BJ (cell line): Measurements from ENCODE around the gene SETD3. TPM values are rescaled to one million over a fixed set of nuclear protein-coding genes. Genes with fewer than 3 reads are reported as not detected.
A peak's percentile ranks its signal among the peaks of the same experiment; 100 is the strongest.

Experiments
- CTCF ChIA-PET: fragments of 350-600 bp; formaldehyde crosslinking; extraction: SDS; loops from one replicate; lab custom pipeline; 2021; ENCODE audit warnings: antibody characterized with exemption, inconsistent platforms; lab: Yijun Ruan, JAX
- POLR2A ChIA-PET: fragments of 300-600 bp; sonication (Branson Sonifier 250); formaldehyde crosslinking; extraction: SDS; loops from one replicate; lab custom pipeline; 2021; ENCODE audit warnings: antibody characterized with exemption; lab: Charles Lee
- DNase-seq: peaks from one replicate; pipeline ENCODE4 v3.0.0-alpha.2; 2011; ENCODE audit warnings: low read depth
- H3K27me3 ChIP-seq: 2 replicates; pipeline ENCODE4 v1.6.0; 2011; ENCODE audit warnings: low read length; ENCODE audit not compliant: control insufficient read depth, insufficient read depth
- H3K36me3 ChIP-seq: 2 replicates; pipeline ENCODE4 v1.5.1; 2011; ENCODE audit warnings: low read length; ENCODE audit not compliant: control insufficient read depth, insufficient read depth
- H3K4me3 ChIP-seq: 2 replicates; pipeline ENCODE4 v1.5.1; 2011; ENCODE audit warnings: low read depth, mild to moderate bottlenecking, control low read depth, low read length
- CTCF ChIP-seq: IDR thresholded peaks from 2 replicates; pipeline ENCODE4 v1.5.1; 2011; ENCODE audit warnings: low read depth, mild to moderate bottlenecking, control low read depth, inconsistent platforms, low read length, moderate library complexity; ENCODE audit not compliant: insufficient read depth
- polyA plus RNA-seq: library from polyadenylated mRNA; depleted of rRNA; stranded (reverse); fragments of >200 nt; gene quantifications from 2 replicates; pipeline ENCODE4 v1.2.3, GENCODE V29; 2011

SETD3 gene
- polyA plus RNA-seq, 1 experiment: 20.2 TPM

GRCh38 chr14:99397698-99398097 lies 83.0 kb downstream of the SETD3 start:
- H3K4me3 ChIP-seq: no peak overlapping the region
- no peak for TF ChIP-seq CTCF
- ChIA-PET POLR2A (no interaction called here), CTCF (interaction anchor here (1.8 to 11.2 kb wide), 2 partner anchors 9 to 15 kb away, joined by 8 to 193 read pairs; no protein-coding TSS in a partner anchor)
- peaks cover 8% of the 10 kb centered on the region for H3K36me3 ChIP-seq
- no peaks in the 10 kb centered on the region for H3K27me3 ChIP-seq
- no peak for DNase-seq

- ChIA-PET CTCF (interaction anchor here (0.6 to 11.2 kb wide), 3 partner anchors 10 to 45 kb away, joined by 3 to 193 read pairs (median 3); no protein-coding TSS in a partner anchor), POLR2A (no interaction called here)
- no peak for DNase-seq
- Histone ChIP-seq H3K36me3 (peaks cover 8% of the 10 kb centered on the region), H3K27me3 (no peaks in the 10 kb centered on the region), H3K4me3 (no peak overlapping the region)
- no peak for TF ChIP-seq CTCF
Measured at GRCh38 chr14:99395909-99396530, 84.6 kb downstream of the SETD3 start.

- Histone ChIP-seq H3K27me3 (no peaks in the 10 kb centered on the region), H3K4me3 (no peak overlapping the region), H3K36me3 (peaks cover 8% of the 10 kb centered on the region)
- POLR2A ChIA-PET: no interaction called here
- CTCF ChIA-PET: interaction anchor here (11.2 kb wide), 1 partner anchor 18 kb away, joined by 193 read pairs; no protein-coding TSS in a partner anchor
- no peak for TF ChIP-seq CTCF
- DNase-seq: no peak
Measured at GRCh38 chr14:99394602-99395156, 86.0 kb downstream of the SETD3 start.

GRCh38 chr14:99393059-99393655 lies 87.5 kb downstream of the SETD3 start:
- no peak for DNase-seq
- CTCF ChIA-PET: interaction anchor here (0.6 to 11.2 kb wide), 13 partner anchors 8 to 87 kb away, joined by 3 to 193 read pairs (median 3); partner anchors contain the start of genes CCNK and SETD3
- peak; percentile 85 for TF ChIP-seq CTCF

GRCh38 chr14:99391671-99392070 lies 89.0 kb downstream of the SETD3 start:
- TF ChIP-seq CTCF: no peak
- DNase-seq: peak; percentile 10
- ChIA-PET CTCF (interaction anchor here (1.0 to 11.2 kb wide), 5 partner anchors 11 to 94 kb away, joined by 3 to 193 read pairs (median 27); no protein-coding TSS in a partner anchor), POLR2A (no interaction called here)
- Histone ChIP-seq H3K27me3 (no peaks in the 10 kb centered on the region), H3K36me3 (peaks cover 3% of the 10 kb centered on the region), H3K4me3 (no peak overlapping the region)

More at GRCh38 chr14:99393059-99393655, 87.5 kb downstream of the SETD3 start:
- Histone ChIP-seq H3K36me3 (peaks cover 4% of the 10 kb centered on the region), H3K4me3 (no peak overlapping the region), H3K27me3 (no peaks in the 10 kb centered on the region)
- POLR2A ChIA-PET: no interaction called here
